Choroid plexus epithelial cell (primary cell): Measurements from ENCODE around the gene MET.

Source experiments
- DNase-seq: peaks from one replicate; pipeline ENCODE4 v3.0.0-alpha.2; 2010; ENCODE audit warnings: low read depth
- H3K4me3 ChIP-seq: 2 replicates; pipeline ENCODE4 v1.5.1; 2011; ENCODE audit warnings: low read depth, mild to moderate bottlenecking, control low read depth, low read length, moderate library complexity
- TF ChIP-seq, protein P1 (sequence below): conservative IDR thresholded peaks from 2 replicates; pipeline ENCODE4 v1.5.1; 2011; ENCODE audit warnings: low read depth, mild to moderate bottlenecking, control low read depth, inconsistent platforms, low read length, moderate library complexity

Gene MET

GRCh38 chr7:116698396-116698795, 26.4 kb downstream of the MET start:
- TF ChIP-seq, protein P1, sequence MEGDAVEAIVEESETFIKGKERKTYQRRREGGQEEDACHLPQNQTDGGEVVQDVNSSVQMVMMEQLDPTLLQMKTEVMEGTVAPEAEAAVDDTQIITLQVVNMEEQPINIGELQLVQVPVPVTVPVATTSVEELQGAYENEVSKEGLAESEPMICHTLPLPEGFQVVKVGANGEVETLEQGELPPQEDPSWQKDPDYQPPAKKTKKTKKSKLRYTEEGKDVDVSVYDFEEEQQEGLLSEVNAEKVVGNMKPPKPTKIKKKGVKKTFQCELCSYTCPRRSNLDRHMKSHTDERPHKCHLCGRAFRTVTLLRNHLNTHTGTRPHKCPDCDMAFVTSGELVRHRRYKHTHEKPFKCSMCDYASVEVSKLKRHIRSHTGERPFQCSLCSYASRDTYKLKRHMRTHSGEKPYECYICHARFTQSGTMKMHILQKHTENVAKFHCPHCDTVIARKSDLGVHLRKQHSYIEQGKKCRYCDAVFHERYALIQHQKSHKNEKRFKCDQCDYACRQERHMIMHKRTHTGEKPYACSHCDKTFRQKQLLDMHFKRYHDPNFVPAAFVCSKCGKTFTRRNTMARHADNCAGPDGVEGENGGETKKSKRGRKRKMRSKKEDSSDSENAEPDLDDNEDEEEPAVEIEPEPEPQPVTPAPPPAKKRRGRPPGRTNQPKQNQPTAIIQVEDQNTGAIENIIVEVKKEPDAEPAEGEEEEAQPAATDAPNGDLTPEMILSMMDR: no peak
- no peak overlapping the region for H3K4me3 ChIP-seq
- no peak for DNase-seq

GRCh38 chr7:116698930-116699721, 27.1 kb downstream of the MET start:
- no peak overlapping the region for H3K4me3 ChIP-seq
- DNase-seq: no peak

GRCh38 chr7:116699722-116700120, 27.7 kb downstream of the MET start:
- no peak for DNase-seq
- TF ChIP-seq, protein P1: no peak
- no peak overlapping the region for H3K4me3 ChIP-seq

More at GRCh38 chr7:116698930-116699721, 27.1 kb downstream of the MET start:
- TF ChIP-seq, protein P1: no peak

- H3K4me3 ChIP-seq: no peak overlapping the region
- TF ChIP-seq, protein P1: no peak
- no peak for DNase-seq
These were observed 30.2 kb downstream of the MET start for GRCh38 chr7:116702046-116702785.

DNA sequence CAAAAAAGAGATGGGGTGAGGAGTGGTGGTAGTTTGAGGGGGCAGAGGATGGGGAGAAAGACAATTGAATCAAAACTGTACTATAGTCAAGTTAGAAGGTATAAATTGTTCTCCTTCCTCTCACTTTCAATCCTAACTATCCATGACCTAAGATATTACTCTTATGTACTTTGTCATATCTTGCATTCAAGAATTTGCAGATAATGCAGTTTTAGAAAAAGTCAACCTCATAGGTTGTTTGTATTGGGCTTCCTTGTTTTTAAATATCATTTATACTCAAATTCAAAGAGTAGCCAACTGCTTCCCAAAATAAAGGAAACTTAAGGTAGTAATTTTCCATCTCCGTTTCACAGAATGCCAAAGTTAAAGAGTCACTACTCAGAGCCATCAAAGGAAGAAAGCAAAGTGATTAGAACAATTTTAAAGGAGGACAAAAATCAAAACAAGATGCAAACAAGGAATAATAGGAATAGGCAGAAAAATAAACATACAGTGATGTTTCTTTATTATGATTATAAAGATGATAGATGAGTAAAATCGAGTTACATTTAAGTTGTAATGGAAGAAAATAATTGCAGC, 32.7 kb downstream of the MET start:
- no peak for DNase-seq
- TF ChIP-seq, protein P1: no peak
- H3K4me3 ChIP-seq: no peak overlapping the region

DNA sequence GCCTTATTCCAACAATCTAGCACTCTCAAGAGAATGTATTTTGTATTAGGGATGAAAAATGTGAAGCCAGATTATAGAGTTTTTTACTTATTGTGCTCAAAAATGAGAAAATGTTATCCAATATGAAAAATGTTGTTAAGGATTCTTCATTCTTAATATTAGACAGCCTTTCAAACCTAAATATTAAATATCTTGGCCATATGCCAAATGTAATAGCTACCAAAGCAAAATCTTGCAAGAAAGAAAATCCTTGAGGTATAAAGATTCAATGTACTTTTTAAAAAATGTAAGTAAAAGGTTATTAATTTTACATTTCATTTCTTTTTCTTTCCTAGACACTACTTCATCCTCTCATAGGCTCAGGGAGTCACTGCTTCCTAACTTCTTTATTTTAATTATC, 33.4 kb downstream of the MET start:
- DNase-seq: no peak

More for the DNA sequence above, 33.4 kb downstream of the MET start:
- TF ChIP-seq, protein P1: no peak
- no peak overlapping the region for H3K4me3 ChIP-seq
